Cardiac septum (tissue), 1 donor: ENCODE results near the gene DNAJC5. TPM values are rescaled to one million over a fixed set of nuclear protein-coding genes. Genes with fewer than 3 reads are reported as not detected.
A peak's percentile ranks its signal among the peaks of the same experiment; 100 is the strongest.
"Not testable (repeated sequence)": the region's sequence is repeated elsewhere in the genome, so short reads cannot be mapped to it uniquely, and the experiment has no call there.

ENCODE experiments used
- DNase-seq: peaks from one replicate; pipeline ENCODE4 v3.0.0-alpha.2; 2020; ENCODE audit warnings: low spot score
- intact Hi-C: fragments of 100-400 bp; cut with DNase I; formaldehyde crosslinking; loops from one replicate; pipeline ENCODE4 v1.14.0; 2022
- total RNA-seq: library from RNA; stranded (reverse); fragmentation: NEBNext Ultra II Directional; extraction: Animal tissue kit (Norgen Biotek cat#: 25700); gene quantifications from one replicate; pipeline ENCODE4 v1.2.1, GENCODE V29; 2021
- donor health status: DM: no; HTN: no; CAD: no.

DNAJC5 gene
- total RNA-seq, 1 donor from 2014 or later = 36.1 TPM

DNA sequence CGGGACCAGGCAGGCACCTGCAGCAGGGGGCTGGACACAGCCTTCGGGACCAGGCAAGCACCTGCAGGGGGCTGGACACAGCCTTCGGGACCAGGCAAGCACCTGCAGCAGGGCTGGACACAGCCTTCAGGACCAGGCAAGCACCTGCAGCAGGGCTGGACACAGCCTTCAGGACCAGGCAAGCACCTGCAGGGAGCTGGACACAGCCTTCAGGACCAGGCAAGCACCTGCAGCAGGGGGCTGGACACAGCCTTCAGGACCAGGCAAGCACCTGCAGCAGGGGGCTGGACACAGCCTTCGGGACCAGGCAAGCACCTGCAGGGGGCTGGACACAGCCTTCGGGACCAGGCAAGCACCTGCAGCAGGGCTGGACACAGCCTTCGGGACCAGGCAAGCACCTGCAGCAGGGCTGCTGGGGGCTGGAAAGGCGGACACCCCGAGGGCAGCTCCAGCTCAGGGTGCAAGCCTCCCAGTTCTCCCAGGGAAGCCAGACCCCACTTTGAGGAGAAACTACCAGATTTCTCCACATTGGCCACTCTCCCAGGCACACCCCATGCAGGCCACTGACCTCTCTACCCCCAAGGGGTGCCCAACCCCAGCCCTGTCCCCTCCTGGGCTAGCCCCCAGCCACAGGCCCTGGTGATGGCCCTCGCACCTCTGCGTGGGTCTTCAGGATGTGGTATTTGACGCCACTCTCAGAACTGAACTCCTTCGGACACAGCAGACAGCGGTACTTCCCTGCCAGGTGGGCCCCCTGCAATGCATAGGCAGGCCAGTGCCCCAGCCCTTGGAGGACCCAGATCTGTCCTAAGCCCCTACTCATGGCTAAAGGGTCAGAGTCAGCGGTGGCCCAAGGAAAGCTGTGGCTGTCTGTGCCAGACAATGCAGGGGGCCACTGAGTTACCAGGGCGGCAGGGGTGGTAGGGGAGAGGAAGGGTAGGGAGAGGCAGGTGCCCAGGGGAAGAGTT lies 66.0 kb downstream of the DNAJC5 start:
- intact Hi-C loops, DNase-seq: not testable (repeated sequence)

DNA sequence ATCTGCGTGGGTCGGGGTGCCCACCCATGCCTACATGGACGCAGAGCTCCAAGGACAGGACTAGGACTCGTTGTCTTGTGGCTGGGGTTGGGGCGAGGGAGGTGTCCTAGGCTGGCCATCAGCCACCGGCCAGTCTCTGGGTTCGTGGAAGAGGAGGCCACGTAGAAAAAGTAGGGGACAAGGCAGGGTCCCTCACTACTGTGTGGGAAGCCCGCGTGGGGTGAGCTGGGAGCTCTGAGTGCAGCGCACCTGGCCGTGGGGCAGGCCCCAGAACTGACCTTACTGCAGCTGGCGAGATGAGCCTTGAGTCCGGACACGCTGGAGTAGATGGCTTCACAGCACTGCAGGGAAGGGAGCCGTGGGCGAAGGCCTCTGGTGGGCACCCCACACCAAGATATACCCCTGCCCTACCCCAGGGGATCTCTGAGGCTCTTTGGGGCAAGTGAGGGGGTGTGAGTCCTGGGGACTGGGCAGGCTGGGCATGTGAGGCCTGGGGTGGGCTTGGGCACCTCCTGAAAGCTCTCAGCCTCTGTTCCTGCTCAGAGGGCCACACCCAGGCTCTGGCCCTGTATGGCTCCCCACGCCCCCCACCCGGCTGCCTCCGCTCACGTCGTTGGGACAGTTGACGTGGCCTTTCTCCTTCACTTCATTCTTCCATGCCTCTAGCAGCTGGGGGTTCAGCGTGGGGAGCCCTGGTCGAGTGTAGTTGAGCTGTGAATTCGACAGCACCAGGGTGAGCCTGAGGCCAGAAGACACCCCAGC lies 66.9 kb downstream of the DNAJC5 start:
- DNase-seq = no peak
- intact Hi-C loops = no loop called here

DNA sequence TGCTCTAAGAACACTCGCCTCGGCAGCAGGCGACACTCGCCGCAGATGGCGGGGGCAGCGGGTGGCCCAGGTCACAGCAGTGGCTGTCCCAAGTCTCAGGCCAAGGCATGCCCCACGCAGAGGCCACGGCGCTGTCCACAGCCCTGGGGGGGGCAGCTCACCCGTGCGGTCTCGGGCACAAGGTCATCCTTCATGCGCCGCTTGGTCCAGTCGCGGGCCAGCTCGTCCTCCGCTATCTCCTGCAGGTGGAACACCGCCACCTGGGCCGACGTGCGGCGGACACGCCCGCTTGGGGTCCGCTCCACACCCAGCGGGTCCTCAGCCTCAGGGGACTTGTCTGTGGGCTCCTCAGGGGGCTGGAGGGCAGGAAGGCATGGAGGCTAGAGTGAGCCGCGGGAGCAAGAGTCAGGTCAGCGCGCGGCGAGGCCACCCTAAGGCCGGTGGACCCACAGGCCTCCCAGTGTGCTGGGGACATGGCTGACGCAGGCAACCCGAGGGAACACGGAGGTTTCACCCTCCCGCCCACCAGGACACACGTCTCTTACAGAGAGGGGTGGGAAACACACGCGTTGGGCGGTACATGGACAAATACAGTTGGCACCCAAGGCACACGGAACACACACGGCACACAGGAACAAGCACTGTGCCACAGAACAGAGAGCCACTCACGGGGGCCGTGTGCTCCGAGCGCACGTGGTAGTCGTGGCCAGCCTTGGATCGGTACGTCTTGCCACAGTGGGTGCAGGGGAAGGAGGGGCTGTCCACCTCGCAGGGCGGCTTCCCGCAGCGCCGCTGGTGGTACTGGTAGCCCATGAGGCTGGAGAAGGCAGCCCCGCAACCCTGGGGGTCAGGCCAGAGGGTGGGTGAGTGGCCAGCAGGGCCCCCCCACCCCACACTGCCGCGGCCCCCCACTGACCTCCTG lies 67.8 kb downstream of the DNAJC5 start:
- no peak for DNase-seq
- intact Hi-C loops = no loop called here

DNA sequence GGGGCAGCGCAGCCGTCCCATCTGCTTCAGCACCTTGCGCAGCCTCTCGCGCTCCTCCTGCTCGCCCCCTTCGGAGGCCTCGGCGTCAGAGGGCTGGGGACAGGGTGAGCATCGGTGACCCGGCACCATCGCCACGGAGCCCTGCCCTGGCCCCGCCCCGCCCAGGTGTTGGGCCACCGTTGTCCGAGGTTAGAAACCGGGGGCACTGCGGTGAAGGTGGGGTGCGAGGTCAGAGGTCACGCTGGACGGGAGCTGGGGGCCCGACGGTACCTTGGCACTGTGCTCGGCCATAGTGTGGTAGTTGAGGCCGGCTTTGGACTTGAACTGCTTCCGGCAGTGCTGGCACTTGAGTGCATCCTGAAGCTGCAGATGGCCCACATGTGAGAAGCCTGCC lies 68.4 kb downstream of the DNAJC5 start:
- intact Hi-C loops = no loop called here
- DNase-seq = no peak

DNA sequence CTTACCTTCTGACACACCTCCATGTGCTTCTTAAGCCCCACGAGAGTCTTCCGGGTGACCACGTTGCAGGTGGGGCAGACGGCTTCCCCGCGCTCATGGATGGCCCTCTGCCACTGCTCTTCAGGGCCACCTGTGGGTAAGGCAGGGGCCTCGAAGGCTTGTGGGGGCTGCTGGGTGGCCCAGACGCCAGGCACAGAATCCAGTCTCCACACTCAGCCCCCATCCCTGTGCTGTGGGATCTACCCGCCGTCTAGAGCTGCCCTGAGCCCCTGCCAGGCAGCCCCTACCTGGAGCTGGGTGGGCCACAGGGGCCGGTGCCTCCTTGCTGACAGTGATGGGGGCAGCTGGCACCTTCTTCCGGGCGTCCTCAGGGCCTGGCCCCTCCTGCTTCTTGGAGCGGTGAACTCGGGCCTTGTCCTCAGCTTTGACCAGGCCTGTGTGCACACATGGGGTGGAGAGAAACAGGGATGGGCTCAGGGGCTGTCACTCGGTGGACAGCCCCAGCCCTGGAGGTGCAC lies 68.9 kb downstream of the DNAJC5 start:
- intact Hi-C loops = no loop called here
- DNase-seq = no peak

DNA sequence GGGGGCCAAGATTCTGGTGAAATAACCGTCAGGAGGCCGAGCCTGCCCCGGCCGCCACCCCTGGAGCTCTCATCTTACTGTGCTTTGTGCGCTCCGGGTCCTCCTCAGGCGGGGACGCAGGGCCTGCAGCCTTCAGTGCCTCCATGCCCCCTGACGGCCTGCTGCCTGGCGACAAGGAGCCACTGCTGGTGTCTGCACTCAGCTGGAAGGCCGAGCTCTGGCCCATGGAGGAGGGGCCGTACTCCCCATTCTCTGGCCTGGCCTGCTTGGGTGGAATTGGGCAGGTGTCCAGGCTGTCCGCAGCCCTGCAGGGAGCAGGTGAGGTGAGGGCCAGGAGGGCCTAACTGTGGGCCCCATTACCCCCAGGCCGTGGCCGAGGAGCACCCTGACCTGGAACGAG lies 69.5 kb downstream of the DNAJC5 start:
- intact Hi-C loops = no loop called here

DNA sequence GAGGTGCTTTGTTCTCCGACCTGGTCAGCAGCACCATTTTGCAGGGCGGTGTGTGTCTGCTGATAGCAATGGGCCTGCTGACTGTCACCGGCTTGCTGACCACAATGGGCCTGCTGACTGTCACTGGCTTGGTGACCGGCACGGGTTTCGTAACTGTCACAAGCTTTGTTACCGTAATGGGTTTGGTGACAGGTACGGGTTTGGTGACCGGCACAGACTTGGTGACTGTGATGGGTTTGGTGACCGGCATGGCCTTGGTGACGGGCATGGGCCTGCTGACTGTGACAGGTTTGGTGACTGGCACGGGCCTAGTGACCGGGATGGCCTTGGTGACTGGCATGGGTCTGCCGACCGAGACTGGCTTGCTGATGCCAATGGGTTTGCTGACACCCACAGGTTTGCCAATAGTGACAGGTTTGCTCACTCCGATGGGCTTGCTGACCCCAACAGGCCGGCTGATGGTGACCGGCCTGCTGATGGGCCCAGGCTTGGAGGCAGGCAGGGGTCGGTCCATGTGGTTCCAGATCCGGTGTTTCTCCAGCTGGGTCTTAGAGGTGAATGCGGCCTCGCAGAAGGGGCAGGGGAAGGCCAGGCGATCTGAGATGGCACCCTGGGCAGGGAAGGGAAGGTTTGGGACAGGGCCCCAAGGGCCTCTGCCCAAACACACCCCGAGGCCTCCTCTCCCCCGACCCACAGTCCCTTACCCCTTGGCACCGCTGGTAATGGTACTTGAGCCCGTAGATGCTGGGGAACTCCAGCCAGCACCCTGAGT lies 71.4 kb downstream of the DNAJC5 start:
- DNase-seq = no peak
- intact Hi-C loops = no loop called here

More for the DNA sequence above, 69.5 kb downstream of the DNAJC5 start:
- DNase-seq = no peak

DNA sequence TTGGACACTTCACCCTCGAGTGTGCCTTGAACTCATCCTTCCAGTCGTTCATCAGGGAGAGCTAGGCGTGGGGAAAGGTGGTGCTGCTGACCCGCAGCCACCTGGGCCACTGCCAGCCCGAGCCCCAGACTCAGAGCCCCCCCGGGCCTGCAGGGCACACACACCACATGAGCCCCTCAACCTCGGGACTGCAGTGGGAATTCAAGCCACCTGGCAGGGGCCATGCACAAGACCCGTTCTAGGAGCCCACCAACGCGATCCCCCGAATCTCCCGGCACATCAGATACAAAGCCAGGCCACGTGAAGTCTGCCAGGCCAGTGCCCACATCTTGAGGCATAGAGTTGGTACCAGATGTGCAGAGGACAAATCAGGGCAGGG lies 72.0 kb downstream of the DNAJC5 start:
- intact Hi-C loops = no loop called here
- no peak for DNase-seq

DNA sequence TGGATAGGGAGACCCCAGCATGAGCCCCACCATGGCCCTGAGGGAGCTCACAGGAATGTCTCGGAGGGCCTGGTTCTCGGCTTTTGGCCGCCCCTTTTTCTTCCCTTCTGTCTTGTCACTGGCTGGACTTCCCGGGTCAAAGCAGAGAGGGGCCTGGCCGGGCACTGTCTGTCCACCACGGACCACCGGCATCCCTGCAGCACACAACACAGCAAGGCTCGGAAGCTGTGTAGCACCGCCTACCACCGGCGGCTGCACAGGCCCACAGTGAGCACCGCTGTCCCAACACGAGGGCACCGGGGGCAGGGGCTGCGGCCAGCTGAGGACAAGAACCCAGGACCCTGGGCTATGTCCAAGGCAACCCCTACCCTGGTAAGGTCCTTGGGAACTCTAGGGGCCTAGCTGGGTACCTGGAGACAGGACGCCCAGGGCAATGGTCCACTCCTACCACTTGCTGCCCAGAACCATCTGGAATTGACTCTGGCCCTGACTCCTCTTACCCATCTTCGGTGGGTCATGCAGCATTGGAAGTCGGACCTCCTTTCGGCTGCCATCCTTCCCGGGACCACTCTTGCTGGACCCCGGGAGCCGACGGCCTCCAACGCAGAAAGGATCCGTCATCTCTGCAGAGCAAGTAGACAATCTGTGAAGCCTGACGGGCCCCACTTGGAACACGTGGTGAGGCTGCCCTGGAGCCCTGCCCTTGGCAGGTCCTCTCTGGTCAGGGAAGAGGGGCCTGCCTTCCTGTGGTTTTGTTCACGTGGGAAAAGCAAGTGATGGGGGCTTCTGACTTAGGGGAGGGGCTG lies 72.6 kb downstream of the DNAJC5 start:
- intact Hi-C loops = no loop called here
- no peak for DNase-seq

DNA sequence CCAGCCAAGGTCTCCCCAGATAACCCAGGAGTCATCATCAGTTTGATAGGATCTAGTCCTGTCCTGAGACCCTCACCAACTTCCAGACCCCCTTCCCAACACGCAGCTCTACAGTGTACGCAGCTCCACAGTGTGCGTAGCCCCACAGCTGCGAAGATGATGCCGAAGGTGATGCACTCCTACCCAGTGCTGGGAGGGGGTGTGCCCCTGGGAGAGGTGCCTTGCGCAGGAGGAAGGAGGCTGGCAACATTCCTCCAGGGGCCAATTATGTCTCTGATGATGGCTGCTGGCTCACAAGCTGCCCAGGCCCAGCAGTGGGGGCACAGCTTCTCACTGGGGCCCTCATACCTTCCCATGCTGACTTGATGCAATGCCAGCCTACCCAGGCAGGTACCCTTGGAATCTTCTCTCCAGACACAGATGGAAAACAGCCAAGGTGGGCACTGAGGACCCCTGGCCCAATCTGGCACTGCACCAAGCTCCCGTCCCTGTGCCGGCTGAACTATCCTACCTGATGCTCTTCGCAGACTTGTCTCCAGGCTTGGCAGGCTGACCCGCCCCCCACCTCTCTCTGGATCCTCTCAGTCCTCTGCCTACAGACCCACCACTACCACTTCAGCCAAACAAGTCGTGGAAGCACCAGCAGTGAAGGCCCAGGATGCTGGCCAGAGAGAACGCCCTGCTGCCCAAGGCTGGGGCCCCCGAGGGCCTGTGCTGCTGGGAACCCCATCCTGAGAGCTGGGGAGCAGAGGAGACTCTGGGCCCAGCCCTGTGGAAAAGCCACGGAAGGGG lies 73.4 kb downstream of the DNAJC5 start:
- intact Hi-C loops = no loop called here

DNA sequence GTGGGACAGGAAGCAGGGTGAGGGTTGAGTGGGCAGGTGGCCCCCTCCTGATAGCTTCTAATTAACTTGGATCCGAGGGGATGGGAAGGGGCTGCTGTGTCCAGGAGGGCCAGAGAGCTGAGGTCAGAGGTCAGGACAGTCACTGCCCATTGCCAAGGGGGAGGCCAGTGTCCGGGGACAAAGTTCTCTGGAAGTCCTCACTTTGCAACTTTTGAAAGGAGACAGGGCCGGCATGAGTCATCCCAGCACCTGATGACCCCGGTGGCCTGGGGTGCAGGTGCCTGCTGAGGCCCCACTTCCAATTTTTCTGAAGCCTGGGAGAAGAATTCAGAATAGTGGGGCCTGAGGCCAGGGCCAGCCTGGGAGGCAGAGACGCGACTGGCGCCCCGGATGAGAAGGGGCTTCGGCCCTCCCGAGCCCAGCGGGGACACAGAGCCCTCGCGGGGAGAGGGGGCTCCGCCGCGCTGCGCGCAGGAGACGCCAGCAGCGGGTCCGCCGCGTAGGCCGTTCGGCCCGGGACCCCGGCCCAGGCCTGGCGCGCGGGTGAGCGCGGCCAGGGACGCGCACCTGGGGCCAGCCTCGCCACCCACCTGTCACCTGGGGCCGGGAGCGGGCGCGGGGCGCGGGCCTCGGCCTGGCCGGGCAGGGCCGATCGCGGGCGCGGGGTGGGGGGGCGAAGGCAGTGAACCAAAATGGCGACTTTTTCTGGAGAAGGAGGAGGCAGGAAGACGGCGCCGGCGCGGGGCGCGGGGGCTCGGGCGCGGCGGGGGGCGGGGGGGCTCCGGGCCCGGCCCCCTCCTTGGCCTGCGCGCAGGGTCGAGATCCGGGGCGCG lies 74.2 kb downstream of the DNAJC5 start:
- intact Hi-C loops = no loop called here
- DNase-seq = peak; percentile 72

More for the DNA sequence above, 73.4 kb downstream of the DNAJC5 start:
- DNase-seq = no peak

DNA sequence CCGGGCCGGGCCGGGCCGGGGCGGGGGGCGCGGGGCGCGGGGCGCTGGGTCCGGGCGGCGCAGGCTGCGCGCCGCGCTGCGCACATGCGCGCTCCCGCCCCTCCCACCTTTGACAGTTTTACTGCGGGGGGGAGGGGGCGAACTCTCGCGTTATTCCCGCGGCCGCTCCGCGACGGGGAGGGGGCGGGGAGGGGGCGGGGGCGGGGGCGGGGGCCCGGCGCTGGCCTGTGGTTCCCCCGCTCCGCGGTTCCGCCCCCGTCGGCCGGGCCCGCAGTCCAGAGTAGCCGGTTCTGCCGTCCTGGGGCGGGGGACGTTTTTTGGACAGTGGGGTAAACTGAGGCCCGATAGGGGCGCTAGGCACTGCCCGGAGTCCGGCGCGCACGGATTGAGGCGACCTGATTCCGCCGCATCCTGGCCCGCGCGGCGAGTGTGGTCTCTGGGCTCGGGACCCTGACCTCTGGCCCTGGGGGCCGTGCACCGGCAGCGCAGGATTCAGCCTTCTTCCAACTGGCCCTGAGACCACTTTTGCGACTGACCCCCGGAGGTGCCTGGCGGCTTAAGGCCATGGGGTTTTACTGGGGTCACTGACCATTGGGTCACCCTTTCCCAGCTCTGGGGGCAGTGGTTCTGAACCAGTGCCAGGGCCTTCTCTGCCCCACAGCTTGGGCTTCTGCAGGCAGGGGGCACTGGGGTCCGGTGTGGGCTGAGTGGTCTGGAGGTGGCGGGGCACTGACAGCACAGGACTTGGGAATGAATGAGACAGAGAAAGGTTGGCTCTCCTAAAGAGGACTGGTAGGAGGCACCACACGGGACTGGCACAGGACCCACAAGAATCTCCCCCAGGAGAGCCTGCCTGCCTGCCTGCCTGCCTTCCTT lies 75.2 kb downstream of the DNAJC5 start, which contains the start of gene ZNF512B:
ZNF512B (minus strand) TSS at position 93 of the 876 bp plus-strand sequence. CDS start 1,980 bp downstream, outside the sequence.
- intact Hi-C loops = loop anchor here (10.0 kb wide), 1 partner anchor 185 kb away; no protein-coding TSS in a partner anchor
- no peak for DNase-seq

DNA sequence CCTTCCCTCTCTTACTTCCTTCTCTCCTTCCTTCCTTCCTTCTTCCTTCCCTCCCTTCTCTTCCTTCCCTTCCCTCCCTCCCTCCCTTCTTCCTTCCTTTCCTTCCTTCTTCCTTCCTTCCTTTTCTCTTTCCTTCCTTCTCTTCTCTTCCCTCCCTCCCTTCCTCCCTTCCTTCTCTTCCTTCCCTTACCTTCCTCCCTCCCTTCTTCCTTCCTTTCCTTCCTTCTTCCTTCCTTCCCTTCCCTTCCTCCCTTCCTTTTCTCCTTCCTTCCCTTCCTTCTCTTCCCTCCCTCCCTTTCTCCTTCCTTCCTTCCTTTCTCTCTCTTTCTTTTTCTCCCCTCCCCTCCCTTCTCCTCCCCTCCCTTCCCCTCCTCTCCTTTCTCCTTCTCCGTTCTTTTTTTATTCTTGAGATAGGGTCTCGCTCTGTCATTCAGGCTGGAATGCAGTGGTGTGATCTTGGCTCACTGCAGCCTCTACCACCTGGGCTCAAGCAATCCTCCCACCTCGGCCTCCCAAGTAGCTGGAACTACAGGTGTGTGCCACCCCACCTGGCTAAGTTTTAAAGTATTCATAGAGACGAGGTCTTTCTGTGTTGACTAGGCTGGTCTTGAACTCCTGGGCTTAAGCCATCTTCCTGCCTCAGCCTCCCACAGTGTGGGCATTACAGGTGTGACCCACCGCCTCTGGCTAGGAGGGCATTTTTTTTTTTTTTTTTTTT lies 75.9 kb downstream of the DNAJC5 start:
- intact Hi-C loops = loop anchor here (10.0 kb wide), 1 partner anchor 186 kb away; no protein-coding TSS in a partner anchor
- no peak for DNase-seq

DNA sequence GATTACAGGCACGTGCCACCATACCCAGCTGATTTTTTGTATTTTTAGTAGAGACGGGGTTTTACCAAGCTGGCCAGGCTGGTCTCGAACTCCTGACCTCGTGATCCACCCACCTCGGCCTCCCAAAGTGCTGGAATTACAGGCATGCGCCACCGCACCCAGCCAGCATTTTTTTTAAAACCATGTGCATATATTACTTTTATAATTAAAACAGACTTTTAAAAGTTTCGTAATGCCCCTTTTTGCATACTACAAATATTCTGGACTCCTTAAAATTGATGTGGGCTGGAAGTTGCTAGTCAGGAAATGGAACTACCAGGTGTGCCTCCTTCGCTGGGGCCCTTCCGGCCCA lies 77.0 kb downstream of the DNAJC5 start:
- DNase-seq = not testable (repeated sequence)
- intact Hi-C loops = loop anchor here (2.0 to 10.0 kb wide), 2 partner anchors 63 to 187 kb away; no protein-coding TSS in a partner anchor
